Measurements from ENCODE around the gene CIP2A. TPM values are rescaled to one million over a fixed set of nuclear protein-coding genes. Genes with fewer than 3 reads are reported as not detected.

Gene CIP2A
- total RNA-seq, 4 donors from 2014 or later = 2.7 to 5.7 (median 5.3) TPM

DNA sequence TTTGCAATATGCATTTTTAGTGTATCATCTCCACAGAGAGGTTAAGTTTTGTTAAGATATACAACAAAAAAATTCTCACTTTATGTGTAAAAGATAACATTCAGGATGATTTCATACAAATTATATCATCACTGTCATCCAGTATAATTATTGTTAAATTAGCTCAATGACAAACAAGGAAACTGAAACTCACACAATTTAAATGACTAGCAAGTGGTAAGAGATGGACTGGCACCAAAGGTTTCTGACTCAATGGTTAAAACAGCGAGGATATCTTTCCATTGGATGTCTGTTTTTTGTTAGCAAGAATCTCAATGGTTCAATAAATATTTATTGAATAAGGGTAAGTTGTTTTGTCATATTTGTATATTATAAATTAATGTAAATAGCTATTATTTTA, 22.6 kb downstream of the CIP2A start:
- Histone ChIP-seq H3K27ac (no peak overlapping the region), H3K4me1 (no peaks in the 10 kb centered on the region), H3K9me3 (no peaks in the 10 kb centered on the region), H3K27me3 (no peaks in the 10 kb centered on the region), H3K4me3 (no peak overlapping the region), H3K36me3 (no peaks in the 10 kb centered on the region)
- WGBS, 2 donors = 94% methylated on average over 1 of the region's 1 CpG
- TF ChIP-seq EP300 (IDR thresholded peaks at IDR 0.05) (no peak), POLR2A (IDR thresholded peaks at IDR 0.05) (no peak)
- TF ChIP-seq, protein P1, sequence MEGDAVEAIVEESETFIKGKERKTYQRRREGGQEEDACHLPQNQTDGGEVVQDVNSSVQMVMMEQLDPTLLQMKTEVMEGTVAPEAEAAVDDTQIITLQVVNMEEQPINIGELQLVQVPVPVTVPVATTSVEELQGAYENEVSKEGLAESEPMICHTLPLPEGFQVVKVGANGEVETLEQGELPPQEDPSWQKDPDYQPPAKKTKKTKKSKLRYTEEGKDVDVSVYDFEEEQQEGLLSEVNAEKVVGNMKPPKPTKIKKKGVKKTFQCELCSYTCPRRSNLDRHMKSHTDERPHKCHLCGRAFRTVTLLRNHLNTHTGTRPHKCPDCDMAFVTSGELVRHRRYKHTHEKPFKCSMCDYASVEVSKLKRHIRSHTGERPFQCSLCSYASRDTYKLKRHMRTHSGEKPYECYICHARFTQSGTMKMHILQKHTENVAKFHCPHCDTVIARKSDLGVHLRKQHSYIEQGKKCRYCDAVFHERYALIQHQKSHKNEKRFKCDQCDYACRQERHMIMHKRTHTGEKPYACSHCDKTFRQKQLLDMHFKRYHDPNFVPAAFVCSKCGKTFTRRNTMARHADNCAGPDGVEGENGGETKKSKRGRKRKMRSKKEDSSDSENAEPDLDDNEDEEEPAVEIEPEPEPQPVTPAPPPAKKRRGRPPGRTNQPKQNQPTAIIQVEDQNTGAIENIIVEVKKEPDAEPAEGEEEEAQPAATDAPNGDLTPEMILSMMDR (IDR thresholded peaks at IDR 0.05) = no peak
- DNase-seq (ENCODE audit: low spot score in 2 of 2) = no peak

DNA sequence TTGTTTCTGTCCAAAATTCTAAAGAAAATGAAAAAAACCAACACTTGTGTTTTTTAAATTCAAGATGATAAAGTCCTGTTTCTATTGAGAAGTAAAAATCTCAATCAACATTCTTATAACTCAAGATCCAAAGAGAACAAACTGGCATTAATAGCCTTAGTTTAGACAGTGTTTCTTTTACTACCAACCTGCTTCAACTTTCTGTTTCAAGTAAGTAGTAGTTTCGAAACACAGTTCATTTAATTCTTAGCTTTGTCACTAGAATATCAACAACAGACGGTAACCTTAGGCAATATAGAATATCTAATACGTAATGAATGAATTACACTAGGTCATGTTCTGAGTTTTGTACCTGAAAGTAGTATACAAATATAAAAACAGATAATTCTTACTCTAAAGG, 23.7 kb downstream of the CIP2A start:
- TF ChIP-seq, protein P1 (IDR thresholded peaks at IDR 0.05) = no peak
- no peak for TF ChIP-seq EP300 (IDR thresholded peaks at IDR 0.05)
- TF ChIP-seq POLR2A (IDR thresholded peaks at IDR 0.05) = no peak
- no peak for DNase-seq (ENCODE audit: low spot score in 2 of 2)
- no peaks in the 10 kb centered on the region for H3K36me3 ChIP-seq
- H3K27ac ChIP-seq = no peak overlapping the region
- no peaks in the 10 kb centered on the region for H3K4me1 ChIP-seq
- H3K9me3 ChIP-seq = no peaks in the 10 kb centered on the region
- H3K4me3 ChIP-seq = no peak overlapping the region
- WGBS, 2 donors = 93 to 97% methylated on average over 3 of the region's 3 CpGs
- H3K27me3 ChIP-seq = no peaks in the 10 kb centered on the region

DNA sequence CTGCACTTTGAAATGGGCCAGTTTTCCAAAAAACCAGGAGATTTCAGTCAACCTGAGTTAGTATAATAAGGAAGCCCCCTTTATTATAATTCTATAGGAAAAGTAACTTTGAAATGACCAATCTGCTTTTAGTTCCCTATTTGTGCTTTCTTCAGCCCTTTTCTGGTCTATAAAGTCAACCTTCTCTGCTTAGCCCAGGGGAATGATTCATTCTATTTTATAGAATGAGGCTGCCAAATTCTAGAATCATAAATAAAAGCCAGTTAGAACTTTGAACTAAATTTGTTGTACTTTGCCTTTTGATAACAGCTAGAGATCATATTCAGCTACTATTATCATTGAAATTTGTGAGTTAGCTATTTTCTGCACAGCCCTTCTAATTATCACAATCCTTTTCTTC, 24.7 kb downstream of the CIP2A start:
- no peak overlapping the region for H3K27ac ChIP-seq
- H3K27me3 ChIP-seq = no peaks in the 10 kb centered on the region
- no peaks in the 10 kb centered on the region for H3K9me3 ChIP-seq
- no peak for DNase-seq (ENCODE audit: low spot score in 2 of 2)
- no peaks in the 10 kb centered on the region for H3K36me3 ChIP-seq
- no peak overlapping the region for H3K4me3 ChIP-seq
- no peaks in the 10 kb centered on the region for H3K4me1 ChIP-seq
- TF ChIP-seq, protein P1 (IDR thresholded peaks at IDR 0.05) = no peak
- no peak for TF ChIP-seq EP300 (IDR thresholded peaks at IDR 0.05)
- no peak for TF ChIP-seq POLR2A (IDR thresholded peaks at IDR 0.05)

DNA sequence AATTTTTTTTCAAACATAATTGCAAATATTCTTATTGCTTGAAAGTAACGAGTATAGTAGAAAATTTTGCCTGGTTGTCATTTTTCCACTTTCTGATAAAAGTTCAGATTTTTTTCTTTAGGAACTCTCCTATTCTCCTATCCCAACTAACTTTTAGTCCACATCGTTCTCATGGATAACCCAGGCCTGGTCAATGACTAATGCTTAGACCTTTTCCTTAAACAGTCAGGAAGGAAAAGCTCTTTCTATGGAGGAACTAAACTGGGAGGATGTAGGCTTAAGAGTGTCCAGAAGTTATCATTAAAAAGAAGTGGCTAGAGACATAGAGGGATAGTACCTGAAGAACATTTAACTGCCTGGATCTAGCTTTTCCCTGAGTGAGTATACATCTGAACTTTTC, 26.7 kb downstream of the CIP2A start:
- DNase-seq (ENCODE audit: low spot score in 2 of 2) = no peak
- H3K36me3 ChIP-seq = no peaks in the 10 kb centered on the region
- TF ChIP-seq POLR2A (IDR thresholded peaks at IDR 0.05) (no peak), EP300 (IDR thresholded peaks at IDR 0.05) (no peak)
- TF ChIP-seq, protein P1 (IDR thresholded peaks at IDR 0.05) = no peak
- H3K9me3 ChIP-seq = no peaks in the 10 kb centered on the region
- no peaks in the 10 kb centered on the region for H3K27me3 ChIP-seq
- 90 to 95% methylated on average over 2 of the region's 2 CpGs for WGBS, 2 donors
- no peak overlapping the region for H3K27ac ChIP-seq
- H3K4me3 ChIP-seq = no peak overlapping the region
- H3K4me1 ChIP-seq = no peaks in the 10 kb centered on the region

DNA sequence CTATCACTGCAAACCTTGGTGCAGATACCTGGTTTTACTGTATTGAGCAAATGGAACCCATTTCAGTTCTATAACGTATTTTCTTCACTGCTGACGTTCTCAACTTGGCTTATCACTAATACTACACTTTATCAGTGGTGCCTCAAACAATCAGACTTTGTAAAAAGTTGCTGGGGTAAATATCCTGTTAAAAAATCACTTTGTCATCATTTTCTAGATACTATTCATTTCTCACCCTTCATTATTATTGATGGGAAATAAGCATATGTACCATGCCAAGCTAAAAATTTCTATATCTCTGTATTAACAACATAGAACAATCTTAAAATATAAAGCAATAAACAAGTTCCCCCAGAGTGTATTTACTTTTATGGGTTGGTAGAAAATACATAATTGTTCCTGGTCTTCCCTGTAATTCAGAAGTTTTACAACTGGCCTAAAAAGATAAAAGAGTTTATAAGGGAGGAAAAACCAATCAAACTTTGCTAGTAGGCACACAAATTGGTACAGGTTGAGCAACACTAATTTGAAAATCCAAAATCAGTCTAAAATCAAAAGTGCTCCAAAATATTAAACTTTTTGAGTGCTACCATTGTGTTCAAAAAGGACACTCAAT, 33.2 kb downstream of the CIP2A start:
- DNase-seq (ENCODE audit: low spot score in 2 of 2) = no peak
- WGBS, 2 donors = 82% methylated on average over 2 of the region's 2 CpGs
- H3K4me1 ChIP-seq = peaks cover 0 to 7% (median 0%) of the 10 kb centered on the region in 4 donors
- TF ChIP-seq POLR2A (IDR thresholded peaks at IDR 0.05) = no peak
- TF ChIP-seq EP300 (IDR thresholded peaks at IDR 0.05) = no peak
- TF ChIP-seq, protein P1 (IDR thresholded peaks at IDR 0.05) = no peak
- no peaks in the 10 kb centered on the region for H3K27me3 ChIP-seq
- H3K36me3 ChIP-seq = no peaks in the 10 kb centered on the region
- no peak overlapping the region for H3K4me3 ChIP-seq
- H3K9me3 ChIP-seq = no peaks in the 10 kb centered on the region
- H3K27ac ChIP-seq = no peak overlapping the region
